ENCODE results near the gene TLR6. TPM values are rescaled to one million over a fixed set of nuclear protein-coding genes. Genes with fewer than 3 reads are reported as not detected.
A peak's percentile ranks its signal among the peaks of the same experiment; 100 is the strongest.
"Not testable (repeated sequence)": the region's sequence is repeated elsewhere in the genome, so short reads cannot be mapped to it uniquely, and the experiment has no call there.

TLR6 gene
- total and polyA plus RNA-seq, 2 experiments from 2014 or later: 0.36 to 0.76 TPM

- in situ Hi-C loops (cut with MboI): no loop called here
- TF ChIP-seq EZH2 (IDR thresholded peaks at IDR 0.05; ENCODE audit: insufficient read depth, poor library complexity, severe bottlenecking) (no peak), EZH2phosphoT487 (IDR thresholded peaks at IDR 0.05; ENCODE audit: insufficient read depth, low read depth) (no peak)
- no peaks in the 10 kb centered on the region for H3K79me2 ChIP-seq (ENCODE audit: insufficient read depth)
- no peak overlapping the region for H3K27ac ChIP-seq
- H3K36me3 ChIP-seq (ENCODE audit: low read depth): no peaks in the 10 kb centered on the region
- H3K4me2 ChIP-seq (ENCODE audit: unreplicated experiment): no peak overlapping the region
- 47 to 48% methylated on average over 3 of the region's 3 CpGs for WGBS, 2 experiments (ENCODE audit: low coverage in 1 of 2, low lambda C conversion rate in 2 of 2, missing lambda C conversion rate in 2 of 2)
- no peak overlapping the region for H3K9ac ChIP-seq
- H3K27me3 ChIP-seq (replicated peaks; ENCODE audit: insufficient read depth): peaks cover 26% of the 10 kb centered on the region
- DNase-seq: no peak
- H4K20me1 ChIP-seq (ENCODE audit: insufficient read depth): no peaks in the 10 kb centered on the region
- H3K9me3 ChIP-seq (ENCODE audit: low read depth): no peaks in the 10 kb centered on the region
- no peaks in the 10 kb centered on the region for H3K9me2 ChIP-seq (ENCODE audit: insufficient read depth)
- H3K4me3 ChIP-seq: no peak overlapping the region
- no peaks in the 10 kb centered on the region for H3F3A ChIP-seq (ENCODE audit: insufficient read depth)
- H2AFZ ChIP-seq: no peak overlapping the region
- no peaks in the 10 kb centered on the region for H3K4me1 ChIP-seq (ENCODE audit: insufficient read depth)
Measured at GRCh38 chr4:38814386-38814785, 42.2 kb downstream of the TLR6 start.

DNA sequence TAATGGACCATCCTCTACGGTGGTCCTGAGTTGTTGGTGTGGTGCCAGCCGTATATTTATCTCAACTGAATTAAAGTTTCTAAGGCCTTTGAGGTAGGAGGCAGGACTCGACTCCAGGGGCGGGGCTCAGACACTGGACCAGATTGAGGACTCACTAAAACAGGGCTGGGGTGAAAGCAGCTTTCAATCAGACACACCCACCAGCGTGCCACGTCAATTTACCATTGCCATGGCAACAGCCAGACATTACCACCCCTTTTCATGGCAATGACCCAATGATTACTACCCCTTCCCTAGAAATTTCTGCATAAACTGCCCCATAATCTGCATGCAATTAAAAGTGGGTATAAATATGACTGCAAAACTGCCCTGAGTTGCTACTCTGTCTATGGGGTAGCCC, 45.3 kb downstream of the TLR6 start:
- no peaks in the 10 kb centered on the region for H3K9me3 ChIP-seq (ENCODE audit: low read depth)
- no peak for DNase-seq
- in situ Hi-C loops (cut with MboI): no loop called here
- H4K20me1 ChIP-seq (ENCODE audit: insufficient read depth): no peaks in the 10 kb centered on the region
- no peaks in the 10 kb centered on the region for H3F3A ChIP-seq (ENCODE audit: insufficient read depth)
- no peak overlapping the region for H3K4me3 ChIP-seq
- no peak overlapping the region for H3K9ac ChIP-seq
- H3K4me1 ChIP-seq (ENCODE audit: insufficient read depth): no peaks in the 10 kb centered on the region
- 53 to 58% methylated on average over 6 of the region's 6 CpGs for WGBS, 2 experiments (ENCODE audit: low coverage in 1 of 2, low lambda C conversion rate in 2 of 2, missing lambda C conversion rate in 2 of 2)
- H2AFZ ChIP-seq: no peak overlapping the region
- TF ChIP-seq EZH2phosphoT487 (IDR thresholded peaks at IDR 0.05; ENCODE audit: insufficient read depth, low read depth): no peak
- no peak for TF ChIP-seq EZH2 (IDR thresholded peaks at IDR 0.05; ENCODE audit: insufficient read depth, poor library complexity, severe bottlenecking)
- no peak overlapping the region for H3K4me2 ChIP-seq (ENCODE audit: unreplicated experiment)
- H3K27ac ChIP-seq: no peak overlapping the region
- no peaks in the 10 kb centered on the region for H3K79me2 ChIP-seq (ENCODE audit: insufficient read depth)
- no peaks in the 10 kb centered on the region for H3K36me3 ChIP-seq (ENCODE audit: low read depth)
- 0 out of 2 replicates have a peak, but pooled peaks cover 14% of the 10 kb centered on the region for H3K27me3 ChIP-seq (replicated peaks; ENCODE audit: insufficient read depth)
- H3K9me2 ChIP-seq (ENCODE audit: insufficient read depth): no peaks in the 10 kb centered on the region

DNA sequence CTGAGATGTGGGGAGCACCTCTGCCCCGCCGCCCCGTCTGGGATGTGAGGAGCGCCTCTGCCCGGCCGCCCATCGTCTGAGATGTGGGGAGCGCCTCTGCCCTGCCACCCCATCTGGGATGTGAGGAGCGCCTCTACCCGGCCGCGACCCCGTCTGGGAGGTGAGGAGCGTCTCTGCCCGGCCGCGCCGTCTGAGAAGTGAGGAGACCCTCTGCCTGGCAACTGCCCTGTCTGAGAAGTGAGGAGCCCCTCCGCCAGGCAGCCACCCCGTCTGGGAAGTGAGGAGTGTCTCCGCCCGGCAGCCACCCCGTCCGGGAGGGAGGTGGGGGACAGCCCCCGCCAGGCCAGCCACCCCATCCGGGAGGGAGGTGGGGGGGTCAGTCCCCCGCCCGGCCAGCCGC, 49.2 kb downstream of the TLR6 start:
- H3K27ac ChIP-seq; in situ Hi-C loops (cut with MboI); H3K4me1 ChIP-seq (ENCODE audit: insufficient read depth); DNase-seq; H3K9ac ChIP-seq; H4K20me1 ChIP-seq (ENCODE audit: insufficient read depth); H3K9me3 ChIP-seq (ENCODE audit: low read depth); H3K79me2 ChIP-seq (ENCODE audit: insufficient read depth); H3K4me3 ChIP-seq; H3K27me3 ChIP-seq (replicated peaks; ENCODE audit: insufficient read depth); H3K9me2 ChIP-seq (ENCODE audit: insufficient read depth); H3F3A ChIP-seq (ENCODE audit: insufficient read depth); H3K36me3 ChIP-seq (ENCODE audit: low read depth); H2AFZ ChIP-seq; H3K4me2 ChIP-seq (ENCODE audit: unreplicated experiment): not testable (repeated sequence)
- 93% methylated on average over 14 to 29 of the region's 29 CpGs for WGBS, 2 experiments (ENCODE audit: low coverage in 1 of 2, low lambda C conversion rate in 2 of 2, missing lambda C conversion rate in 2 of 2)

- H3K27ac ChIP-seq; H3K4me1 ChIP-seq (ENCODE audit: insufficient read depth); H3K27me3 ChIP-seq (replicated peaks; ENCODE audit: insufficient read depth); H3K79me2 ChIP-seq (ENCODE audit: insufficient read depth); in situ Hi-C loops (cut with MboI); H4K20me1 ChIP-seq (ENCODE audit: insufficient read depth); H2AFZ ChIP-seq; DNase-seq; H3K9ac ChIP-seq; H3K9me3 ChIP-seq (ENCODE audit: low read depth); H3K36me3 ChIP-seq (ENCODE audit: low read depth); H3K4me2 ChIP-seq (ENCODE audit: unreplicated experiment); H3K4me3 ChIP-seq; H3F3A ChIP-seq (ENCODE audit: insufficient read depth); H3K9me2 ChIP-seq (ENCODE audit: insufficient read depth): not testable (repeated sequence)
- WGBS, 2 experiments (ENCODE audit: low coverage in 1 of 2, low lambda C conversion rate in 2 of 2, missing lambda C conversion rate in 2 of 2): 96 to 97% methylated on average over 9 of the region's 9 CpGs
Measured at GRCh38 chr4:38806251-38806650, 50.4 kb downstream of the TLR6 start.

- Histone ChIP-seq H3K9me3 (ENCODE audit: low read depth) (no peaks in the 10 kb centered on the region), H3K79me2 (ENCODE audit: insufficient read depth) (no peaks in the 10 kb centered on the region), H3K27me3 (replicated peaks; ENCODE audit: insufficient read depth) (no peaks in the 10 kb centered on the region), H3K4me2 (ENCODE audit: unreplicated experiment) (peak overlapping the region; percentile 40), H4K20me1 (ENCODE audit: insufficient read depth) (no peaks in the 10 kb centered on the region), H3K9me2 (ENCODE audit: insufficient read depth) (no peaks in the 10 kb centered on the region), H3F3A (ENCODE audit: insufficient read depth) (no peaks in the 10 kb centered on the region), H3K4me1 (ENCODE audit: insufficient read depth) (peaks cover 8% of the 10 kb centered on the region), H3K36me3 (ENCODE audit: low read depth) (no peaks in the 10 kb centered on the region), H3K4me3 (no peak overlapping the region), H3K9ac (no peak overlapping the region), H2AFZ (peak overlapping the region; percentile 71), H3K27ac (no peak overlapping the region)
- in situ Hi-C loops (cut with MboI): no loop called here
- TF ChIP-seq EZH2 (IDR thresholded peaks at IDR 0.05; ENCODE audit: insufficient read depth, poor library complexity, severe bottlenecking) (no peak), EZH2phosphoT487 (IDR thresholded peaks at IDR 0.05; ENCODE audit: insufficient read depth, low read depth) (no peak)
- 56% methylated on average over 5 of the region's 5 CpGs for WGBS, 2 experiments (ENCODE audit: low coverage in 1 of 2, low lambda C conversion rate in 2 of 2, missing lambda C conversion rate in 2 of 2)
- DNase-seq: peak; percentile 12
Measured at GRCh38 chr4:38805530-38806145, 51.0 kb downstream of the TLR6 start.

All from GM23248 (cell line).